AG04450 (cell line): ENCODE results near the gene C2. TPM values are rescaled to one million over a fixed set of nuclear protein-coding genes. Genes with fewer than 3 reads are reported as not detected.

Experiments
- CTCF ChIA-PET: fragments of 300-600, 350-600 bp; formaldehyde crosslinking; extraction: SDS; loops from one replicate; lab custom pipeline; 2022; ENCODE audit warnings: antibody characterized with exemption, inconsistent platforms; lab: Charles Lee
- POLR2A ChIA-PET: fragments of 350-600 bp; formaldehyde crosslinking; extraction: SDS; loops from one replicate; lab custom pipeline; 2021; ENCODE audit warnings: antibody characterized with exemption, inconsistent platforms; lab: Yijun Ruan, JAX
- DNase-seq: peaks from one replicate; pipeline ENCODE4 v3.0.0-alpha.2; 2011; ENCODE audit warnings: low read depth, low spot score
- H3K27ac ChIP-seq: one replicate; pipeline ENCODE4 v1.5.1; 2012; ENCODE audit warnings: low read depth, low read length, control low read depth
- H3K27me3 ChIP-seq: one replicate; pipeline ENCODE4 v1.6.0; 2012; ENCODE audit warnings: low read length; ENCODE audit not compliant: control insufficient read depth, insufficient read depth
- H3K4me3 ChIP-seq: 2 replicates; pipeline ENCODE4 v1.5.1; 2011; ENCODE audit warnings: mild to moderate bottlenecking, low read depth, low read length, control low read depth
- H3K9me3 ChIP-seq: 2 replicates; pipeline ENCODE4 v1.5.1; 2012; ENCODE audit warnings: low read length; ENCODE audit not compliant: control insufficient read depth, insufficient read depth
- polyA plus RNA-seq: library from polyadenylated mRNA; depleted of rRNA; stranded (reverse); fragments of >200 nt; gene quantifications from 2 replicates; pipeline ENCODE4 v1.2.3, GENCODE V29; 2011
- TF ChIP-seq, protein P1 (sequence below): IDR thresholded peaks from 2 replicates; pipeline ENCODE4 v1.5.1; 2011; ENCODE audit warnings: low read depth, low read length, control low read depth, inconsistent platforms

C2 gene
- polyA plus RNA-seq, 1 experiment = 1.9 TPM

DNA sequence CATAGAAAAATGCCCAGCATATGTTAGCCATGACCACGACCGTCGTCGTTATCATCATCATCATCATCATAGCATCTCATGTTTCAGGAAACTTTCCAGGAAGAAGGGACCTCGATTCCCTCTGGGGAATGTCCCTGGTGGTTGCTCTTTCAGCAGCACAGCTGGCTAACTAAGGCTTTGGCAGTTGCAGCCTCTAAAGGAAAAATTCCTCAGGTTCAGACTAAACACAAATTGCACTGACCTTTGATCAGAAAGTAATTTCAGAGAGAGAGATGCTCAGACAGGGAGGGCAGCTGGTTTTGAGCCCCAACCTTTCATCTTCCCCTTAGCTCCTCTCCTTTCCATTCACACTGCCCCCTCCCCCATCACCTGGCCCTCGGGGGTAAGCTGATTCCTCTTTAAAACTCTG is 12.7 kb downstream of the C2 start:
- CTCF ChIA-PET = interaction anchor here (1.3 to 2.6 kb wide), 2 partner anchors 11 to 12 kb away, joined by 3 to 16 read pairs; no protein-coding TSS in a partner anchor
- no peak for DNase-seq
- H3K4me3 ChIP-seq = no peak overlapping the region
- H3K27me3 ChIP-seq = no peaks in the 10 kb centered on the region
- no peaks in the 10 kb centered on the region for H3K9me3 ChIP-seq
- no peak overlapping the region for H3K27ac ChIP-seq
- POLR2A ChIA-PET = no interaction called here
- TF ChIP-seq, protein P1, sequence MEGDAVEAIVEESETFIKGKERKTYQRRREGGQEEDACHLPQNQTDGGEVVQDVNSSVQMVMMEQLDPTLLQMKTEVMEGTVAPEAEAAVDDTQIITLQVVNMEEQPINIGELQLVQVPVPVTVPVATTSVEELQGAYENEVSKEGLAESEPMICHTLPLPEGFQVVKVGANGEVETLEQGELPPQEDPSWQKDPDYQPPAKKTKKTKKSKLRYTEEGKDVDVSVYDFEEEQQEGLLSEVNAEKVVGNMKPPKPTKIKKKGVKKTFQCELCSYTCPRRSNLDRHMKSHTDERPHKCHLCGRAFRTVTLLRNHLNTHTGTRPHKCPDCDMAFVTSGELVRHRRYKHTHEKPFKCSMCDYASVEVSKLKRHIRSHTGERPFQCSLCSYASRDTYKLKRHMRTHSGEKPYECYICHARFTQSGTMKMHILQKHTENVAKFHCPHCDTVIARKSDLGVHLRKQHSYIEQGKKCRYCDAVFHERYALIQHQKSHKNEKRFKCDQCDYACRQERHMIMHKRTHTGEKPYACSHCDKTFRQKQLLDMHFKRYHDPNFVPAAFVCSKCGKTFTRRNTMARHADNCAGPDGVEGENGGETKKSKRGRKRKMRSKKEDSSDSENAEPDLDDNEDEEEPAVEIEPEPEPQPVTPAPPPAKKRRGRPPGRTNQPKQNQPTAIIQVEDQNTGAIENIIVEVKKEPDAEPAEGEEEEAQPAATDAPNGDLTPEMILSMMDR = no peak; the same call in 1 of the 2 replicates

DNA sequence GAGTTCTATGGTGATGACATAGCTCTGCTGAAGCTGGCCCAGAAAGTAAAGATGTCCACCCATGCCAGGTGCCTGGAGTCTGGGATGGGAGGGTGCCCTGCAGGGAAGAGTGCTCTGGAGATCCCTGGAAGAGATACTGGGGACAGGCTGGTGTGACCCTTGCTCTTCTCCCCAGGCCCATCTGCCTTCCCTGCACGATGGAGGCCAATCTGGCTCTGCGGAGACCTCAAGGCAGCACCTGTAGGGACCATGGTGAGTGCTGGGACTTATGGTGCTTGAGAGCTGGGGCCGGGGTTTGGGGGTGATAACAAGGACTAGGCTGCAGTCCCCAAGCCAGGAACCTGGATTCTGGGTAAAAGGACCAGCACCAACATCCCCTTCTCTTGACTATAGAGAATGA is 16.2 kb downstream of the C2 start:
- Histone ChIP-seq H3K27ac (no peak overlapping the region), H3K27me3 (no peaks in the 10 kb centered on the region), H3K9me3 (no peaks in the 10 kb centered on the region; the same call in 1 of the 2 replicates), H3K4me3 (no peak overlapping the region)
- POLR2A ChIA-PET = no interaction called here
- DNase-seq = no peak
- CTCF ChIA-PET = interaction anchor here (1.5 kb wide), 1 partner anchor 9 kb away, joined by 5 read pairs; no protein-coding TSS in a partner anchor
- TF ChIP-seq, protein P1 = no peak

DNA sequence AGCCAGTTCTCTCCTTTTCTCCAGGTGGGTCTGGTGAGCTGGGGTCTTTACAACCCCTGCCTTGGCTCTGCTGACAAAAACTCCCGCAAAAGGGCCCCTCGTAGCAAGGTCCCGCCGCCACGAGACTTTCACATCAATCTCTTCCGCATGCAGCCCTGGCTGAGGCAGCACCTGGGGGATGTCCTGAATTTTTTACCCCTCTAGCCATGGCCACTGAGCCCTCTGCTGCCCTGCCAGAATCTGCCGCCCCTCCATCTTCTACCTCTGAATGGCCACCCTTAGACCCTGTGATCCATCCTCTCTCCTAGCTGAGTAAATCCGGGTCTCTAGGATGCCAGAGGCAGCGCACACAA is 17.6 kb downstream of the C2 start:
- H3K27me3 ChIP-seq = no peaks in the 10 kb centered on the region
- peak overlapping the region; percentile 83 for H3K27ac ChIP-seq
- ChIA-PET POLR2A (interaction anchor here (0.7 to 1.3 kb wide), 5 partner anchors 14 to 48 kb away, joined by 3 to 9 read pairs (median 4); partner anchors contain the start of genes EHMT2 and SKIC2), CTCF (interaction anchor here (0.6 kb wide), 1 partner anchor 1603 kb away, joined by 3 read pairs; no protein-coding TSS in a partner anchor)
- no peaks in the 10 kb centered on the region; the same call in 1 of the 2 replicates for H3K9me3 ChIP-seq
- TF ChIP-seq, protein P1 = no peak
- no peak overlapping the region for H3K4me3 ChIP-seq
- no peak for DNase-seq

DNA sequence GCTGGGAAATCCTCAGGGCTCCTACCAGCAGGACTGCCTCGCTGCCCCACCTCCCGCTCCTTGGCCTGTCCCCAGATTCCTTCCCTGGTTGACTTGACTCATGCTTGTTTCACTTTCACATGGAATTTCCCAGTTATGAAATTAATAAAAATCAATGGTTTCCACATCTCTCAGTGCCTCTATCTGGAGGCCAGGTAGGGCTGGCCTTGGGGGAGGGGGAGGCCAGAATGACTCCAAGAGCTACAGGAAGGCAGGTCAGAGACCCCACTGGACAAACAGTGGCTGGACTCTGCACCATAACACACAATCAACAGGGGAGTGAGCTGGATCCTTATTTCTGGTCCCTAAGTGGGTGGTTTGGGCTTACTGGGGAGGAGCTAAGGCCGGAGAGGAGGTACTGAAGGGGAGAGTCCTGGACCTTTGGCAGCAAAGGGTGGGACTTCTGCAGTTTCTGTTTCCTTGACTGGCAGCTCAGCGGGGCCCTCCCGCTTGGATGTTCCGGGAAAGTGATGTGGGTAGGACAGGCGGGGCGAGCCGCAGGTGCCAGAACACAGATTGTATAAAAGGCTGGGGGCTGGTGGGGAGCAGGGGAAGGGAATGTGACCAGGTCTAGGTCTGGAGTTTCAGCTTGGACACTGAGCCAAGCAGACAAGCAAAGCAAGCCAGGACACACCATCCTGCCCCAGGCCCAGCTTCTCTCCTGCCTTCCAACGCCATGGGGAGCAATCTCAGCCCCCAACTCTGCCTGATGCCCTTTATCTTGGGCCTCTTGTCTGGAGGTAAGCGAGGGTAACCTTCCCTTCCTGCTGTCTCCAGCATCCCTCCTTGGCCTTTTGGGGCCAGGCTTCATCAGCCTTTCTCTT is 18.2 kb downstream of the C2 start, which contains the start of gene CFB:
Gene CFB, plus strand, starts transcription at position 589 of the 863 bp plus-strand sequence. Its CDS starts 127 bp downstream, at position 716.
- TF ChIP-seq, protein P1 = no peak
- CTCF ChIA-PET = interaction anchor here (0.6 kb wide), 1 partner anchor 1603 kb away, joined by 3 read pairs; no protein-coding TSS in a partner anchor
- Histone ChIP-seq H3K27me3 (no peaks in the 10 kb centered on the region), H3K9me3 (no peaks in the 10 kb centered on the region; the same call in 1 of the 2 replicates), H3K4me3 (peak within 1 kb of the TSS; percentile 43), H3K27ac (peak within 1 kb of the TSS; percentile 83)
- POLR2A ChIA-PET = interaction anchor here (0.6 to 1.3 kb wide), 6 partner anchors 13 to 101 kb away, joined by 3 to 9 read pairs (median 4); partner anchors contain the start of genes EHMT2 and SKIC2
- DNase-seq = peak; percentile 46
